B cell (primary cell): ENCODE measurements around the gene PPP2R5A. TPM values are rescaled to one million over a fixed set of nuclear protein-coding genes. Genes with fewer than 3 reads are reported as not detected.

Experiments used
- ATAC-seq: fragments of 200-7000 bp; cut with Tn5 transposase; one replicate; pipeline ENCODE4 v1.10.0; 2021; ENCODE audit warnings: low read depth, mild to moderate bottlenecking, moderate number of reproducible peaks, moderate library complexity
- CTCF ChIA-PET: fragments of 350-600 bp; sonication (Branson Sonifier 250); formaldehyde crosslinking; loops from one replicate; lab custom pipeline; 2021; ENCODE audit warnings: antibody characterized with exemption, inconsistent platforms; lab: Charles Lee
- POLR2A ChIA-PET: fragments of 350-600 bp; sonication (Branson Sonifier 250); formaldehyde crosslinking; loops from one replicate; lab custom pipeline; 2021; ENCODE audit warnings: antibody characterized with exemption; lab: Charles Lee
- DNase-seq: peaks from one replicate; pipeline ENCODE4 v3.0.0; 2013
- H2AFZ ChIP-seq: 2 replicates; pipeline ENCODE4 v1.6.1; 2012; ENCODE audit warnings: mild to moderate bottlenecking, low read depth, low read length; ENCODE audit not compliant: insufficient read depth, poor library complexity, severe bottlenecking
- H3K27ac ChIP-seq, 2 donors: 1 replicate in 1 of 2; 2 replicates in 1 of 2; pipeline ENCODE4 v1.5.1; 2012 to 2013; ENCODE audit warnings: low read length in 2 of 2, mild to moderate bottlenecking in 2 of 2, moderate library complexity in 1 of 2
- H3K27me3 ChIP-seq, 4 experiments: fragments of 200-600 bp in 1 of 4; sonication (generic) in 1 of 4; replicated peaks in 1 of 4; 1 replicate in 2 of 4; 2 replicates in 2 of 4; pipeline versions ENCODE4 v1.6.1 to v1.7.0; 2013 to 2016; ENCODE audit warnings: low read length in 3 of 4, mild to moderate bottlenecking in 2 of 4, mixed read lengths in 1 of 4, moderate library complexity in 1 of 4; ENCODE audit not compliant: insufficient read depth in 4 of 4, control insufficient read depth in 3 of 4; ENCODE audit errors: control extremely low read depth in 1 of 4
- H3K36me3 ChIP-seq, 2 experiments: replicated peaks in 1 of 2; 1 replicate in 1 of 2; 2 replicates in 1 of 2; pipeline versions ENCODE4 v1.6.1 to v1.7.1; 2013; ENCODE audit warnings: low read length in 1 of 2; ENCODE audit not compliant: insufficient read depth in 2 of 2, control insufficient read depth in 1 of 2; ENCODE audit errors: control extremely low read depth in 1 of 2, extremely low read depth in 1 of 2
- H3K4me1 ChIP-seq, 2 donors: fragments of 200-600 bp in 1 of 2; sonication (generic) in 1 of 2; 1 replicate in 1 of 2; 2 replicates in 1 of 2; pipeline versions ENCODE4 v1.5.1 to v1.6.1; 2013 to 2017; ENCODE audit warnings: low read length in 2 of 2; ENCODE audit not compliant: control insufficient read depth in 2 of 2, insufficient read depth in 2 of 2
- H3K4me2 ChIP-seq: replicated peaks from 2 replicates; pipeline ENCODE3; 2012; ENCODE audit warnings: mild to moderate bottlenecking, low read depth, low read length; ENCODE audit not compliant: poor library complexity, severe bottlenecking
- H3K4me3 ChIP-seq, 5 experiments: fragments of 200-600 bp in 1 of 5; sonication (generic) in 1 of 5; 1 replicate in 3 of 5; 2 replicates in 2 of 5; pipeline versions ENCODE4 v1.5.1 to v1.7.0; 2011 to 2016; ENCODE audit warnings: low read length in 4 of 5, mild to moderate bottlenecking in 4 of 5, low read depth in 2 of 5, control low read depth in 1 of 5, moderate library complexity in 1 of 5; ENCODE audit not compliant: insufficient read depth in 1 of 5; ENCODE audit errors: control extremely low read depth in 1 of 5, extremely low read depth in 1 of 5
- H3K79me2 ChIP-seq: fragments of 200-600 bp; sonication (generic); one replicate; pipeline ENCODE4 v1.6.0; 2016; ENCODE audit warnings: low read length; ENCODE audit not compliant: control insufficient read depth, insufficient read depth
- H3K9ac ChIP-seq: fragments of 200-600 bp; sonication (generic); 2 replicates; pipeline ENCODE4 v1.6.1; 2017; ENCODE audit warnings: mild to moderate bottlenecking, low read length, moderate library complexity
- H3K9me3 ChIP-seq, 3 donors: one replicate each; pipeline versions ENCODE4 v1.6.1 to v1.7.1; 2013; ENCODE audit warnings: low read length in 2 of 3; ENCODE audit not compliant: control insufficient read depth in 2 of 3, insufficient read depth in 1 of 3; ENCODE audit errors: control extremely low read depth in 1 of 3
- H4K20me1 ChIP-seq: 2 replicates; pipeline ENCODE4 v1.6.0; 2012; ENCODE audit warnings: mild to moderate bottlenecking, low read length; ENCODE audit not compliant: insufficient read depth, control insufficient read depth, poor library complexity, severe bottlenecking
- H3K27ac Mint-ChIP-seq: one replicate; pipeline ENCODE4 v1.8.0; 2021; ENCODE audit warnings: mixed read lengths
- H3K27me3 Mint-ChIP-seq: one replicate; pipeline ENCODE4 v1.8.0; 2021; ENCODE audit warnings: mixed read lengths
- H3K4me1 Mint-ChIP-seq: one replicate; pipeline ENCODE4 v1.8.0; 2021; ENCODE audit warnings: mixed read lengths
- H3K4me3 Mint-ChIP-seq: one replicate; pipeline ENCODE4 v1.8.0; 2021; ENCODE audit warnings: mixed read lengths
- H3K9me3 Mint-ChIP-seq: one replicate; pipeline ENCODE4 v1.8.0; 2022; ENCODE audit warnings: mixed read lengths; ENCODE audit not compliant: insufficient read depth
- EZH2 ChIP-seq: IDR thresholded peaks from 2 replicates; pipeline ENCODE4 v1.6.1; 2012; ENCODE audit warnings: borderline replicate concordance, low read depth, mild to moderate bottlenecking, moderate library complexity, low read length; ENCODE audit not compliant: insufficient read depth, poor library complexity, severe bottlenecking
- WGBS: methylation state at CpG from one replicate; pipeline ENCODE4 v1.1.5; 2013; ENCODE audit warnings: missing lambda C conversion rate; ENCODE audit not compliant: insufficient coverage; 5-methylcytosine and 5-hydroxymethylcytosine counted together
- intact Hi-C: fragments of 100-400 bp; cut with micrococcal nuclease; formaldehyde crosslinking; loops from one replicate; pipeline ENCODE4 v1.10.0; 2022
- polyA plus RNA-seq: library from polyadenylated mRNA; depleted of rRNA; stranded (reverse); fragments of >200 nt; gene quantifications from 2 replicates; pipeline ENCODE4 v1.2.3, GENCODE V29; 2012
- total RNA-seq, 2 donors: library from RNA; stranded (reverse); fragments of 120-200 nt in 1 of 2; gene quantifications; 1 replicate in 1 of 2; 2 replicates in 1 of 2; pipeline versions ENCODE4 v1.2.3 to v1.2.4, GENCODE V29; 2013 to 2022
- TF ChIP-seq, protein P1 (sequence below): fragments of 200-600 bp; IDR thresholded peaks from one replicate; pipeline ENCODE4 v1.8.0; 2022; ENCODE audit warnings: antibody characterized with exemption, mild to moderate bottlenecking

Gene PPP2R5A
- total and polyA plus RNA-seq, 2 donors (not counting 1 experiment from before 2014, with no cell fraction given), result 22.4 to 43.4 TPM

DNA sequence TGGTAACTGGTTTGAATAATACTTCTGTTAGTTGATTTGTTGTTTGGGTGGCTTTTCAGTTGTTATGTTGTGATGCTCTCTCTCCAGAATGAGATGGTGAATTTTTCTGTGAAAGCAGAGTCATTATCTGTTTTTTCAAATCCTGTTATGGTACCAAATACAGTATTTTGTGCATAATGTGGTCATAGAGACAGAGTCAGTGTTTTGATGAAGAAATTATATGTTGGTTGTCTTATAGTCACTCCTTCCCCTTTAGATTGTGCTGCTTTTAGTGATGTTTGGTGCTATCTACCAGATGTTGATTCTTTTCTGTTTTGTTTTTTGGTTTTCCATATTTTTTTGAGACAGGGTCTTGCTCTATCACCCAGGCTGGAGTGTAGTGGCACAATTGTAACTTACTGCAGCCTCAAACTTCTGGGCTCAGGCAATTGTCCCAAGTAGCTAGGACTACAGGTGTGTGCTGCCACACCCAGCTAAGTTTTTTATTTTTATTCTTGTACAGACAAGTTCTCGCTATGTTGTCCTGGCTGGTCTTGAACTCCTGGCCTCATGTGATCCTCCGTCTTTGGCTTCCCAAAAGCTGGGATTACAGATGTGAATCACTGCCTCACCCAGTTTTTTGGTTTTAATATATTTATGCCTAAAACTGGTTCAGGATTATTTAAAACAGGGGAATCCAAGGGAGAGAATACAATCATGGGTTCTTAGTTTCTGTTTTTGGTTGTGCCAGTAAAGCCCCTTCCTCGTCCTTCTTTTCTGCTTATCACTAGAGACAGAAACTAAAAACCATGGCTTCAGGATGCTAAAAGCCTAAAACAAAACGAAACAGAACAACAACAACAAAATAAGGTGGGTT lies 7.3 kb downstream of the PPP2R5A start:
- no peaks in the 10 kb centered on the region for H3K9me3 ChIP-seq
- Mint-ChIP-seq H3K9me3 (no peaks in the 10 kb centered on the region), H3K4me1 (peaks cover 75% of the 10 kb centered on the region), H3K4me3 (no peak overlapping the region), H3K27me3 (no peaks in the 10 kb centered on the region), H3K27ac (no peak overlapping the region)
- H3K79me2 ChIP-seq, result peaks cover 100% of the 10 kb centered on the region
- H3K4me2 ChIP-seq, result no peak overlapping the region
- POLR2A ChIA-PET, result no interaction called here
- CTCF ChIA-PET, result interaction anchor here (0.9 to 8.5 kb wide), 7 partner anchors 18 to 610 kb away, joined by 3 to 101 read pairs (median 10); partner anchors contain the start of genes DTL and INTS7
- H2AFZ ChIP-seq, result no peak overlapping the region
- no peak for TF ChIP-seq EZH2
- TF ChIP-seq, protein P1, sequence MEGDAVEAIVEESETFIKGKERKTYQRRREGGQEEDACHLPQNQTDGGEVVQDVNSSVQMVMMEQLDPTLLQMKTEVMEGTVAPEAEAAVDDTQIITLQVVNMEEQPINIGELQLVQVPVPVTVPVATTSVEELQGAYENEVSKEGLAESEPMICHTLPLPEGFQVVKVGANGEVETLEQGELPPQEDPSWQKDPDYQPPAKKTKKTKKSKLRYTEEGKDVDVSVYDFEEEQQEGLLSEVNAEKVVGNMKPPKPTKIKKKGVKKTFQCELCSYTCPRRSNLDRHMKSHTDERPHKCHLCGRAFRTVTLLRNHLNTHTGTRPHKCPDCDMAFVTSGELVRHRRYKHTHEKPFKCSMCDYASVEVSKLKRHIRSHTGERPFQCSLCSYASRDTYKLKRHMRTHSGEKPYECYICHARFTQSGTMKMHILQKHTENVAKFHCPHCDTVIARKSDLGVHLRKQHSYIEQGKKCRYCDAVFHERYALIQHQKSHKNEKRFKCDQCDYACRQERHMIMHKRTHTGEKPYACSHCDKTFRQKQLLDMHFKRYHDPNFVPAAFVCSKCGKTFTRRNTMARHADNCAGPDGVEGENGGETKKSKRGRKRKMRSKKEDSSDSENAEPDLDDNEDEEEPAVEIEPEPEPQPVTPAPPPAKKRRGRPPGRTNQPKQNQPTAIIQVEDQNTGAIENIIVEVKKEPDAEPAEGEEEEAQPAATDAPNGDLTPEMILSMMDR, result no peak
- H3K4me1 ChIP-seq, result peaks cover 29 to 57% of the 10 kb centered on the region in 2 donors
- H3K9ac ChIP-seq, result no peak overlapping the region
- H3K36me3 ChIP-seq, result no peaks in the 10 kb centered on the region
- H3K27ac ChIP-seq, result no peak overlapping the region
- H3K4me3 ChIP-seq, result no peak overlapping the region
- DNase-seq, result no peak
- 92% methylated on average over 2 of the region's 4 CpGs for WGBS
- no peak for ATAC-seq
- H4K20me1 ChIP-seq, result peaks cover 62% of the 10 kb centered on the region
- intact Hi-C loops, result no loop called here
- H3K27me3 ChIP-seq, result no peaks in the 10 kb centered on the region

DNA sequence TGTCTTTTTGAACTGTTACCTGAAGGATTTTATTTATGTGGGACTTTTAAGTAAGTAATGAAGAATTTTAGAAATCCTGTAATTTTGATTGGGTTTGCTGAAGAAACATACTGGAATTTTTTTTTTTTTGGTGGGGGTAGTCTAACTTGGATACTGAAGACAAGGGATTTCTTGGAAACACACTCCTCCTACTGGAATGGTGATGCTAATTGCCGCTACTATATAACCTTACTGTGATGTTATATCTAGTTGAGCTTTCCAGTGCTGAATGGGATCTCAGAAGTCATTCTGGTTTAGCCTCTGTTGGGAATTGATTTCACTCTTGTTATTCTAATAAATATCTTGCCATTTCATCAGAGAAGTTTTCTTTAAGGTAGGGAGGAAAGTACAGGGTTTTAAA lies 8.4 kb downstream of the PPP2R5A start:
- intact Hi-C loops, result no loop called here
- Mint-ChIP-seq H3K27ac (no peak overlapping the region), H3K9me3 (no peaks in the 10 kb centered on the region), H3K4me3 (no peak overlapping the region), H3K27me3 (no peaks in the 10 kb centered on the region), H3K4me1 (peaks cover 69% of the 10 kb centered on the region)
- DNase-seq (no peak), ATAC-seq (no peak)
- no CpG with 5 or more reads among the region's 1 CpG for WGBS
- no peak for TF ChIP-seq EZH2
- TF ChIP-seq, protein P1, result no peak
- H3K79me2 ChIP-seq, result peaks cover 90% of the 10 kb centered on the region
- H3K4me3 ChIP-seq, result no peak overlapping the region
- no peak overlapping the region for H3K4me2 ChIP-seq
- ChIA-PET CTCF (interaction anchor here (1.0 to 8.5 kb wide), 3 partner anchors 163 to 229 kb away, joined by 3 to 101 read pairs (median 91); no protein-coding TSS in a partner anchor), POLR2A (no interaction called here)
- H3K9me3 ChIP-seq, result no peaks in the 10 kb centered on the region
- H3K4me1 ChIP-seq, result peaks cover 23 to 50% of the 10 kb centered on the region in 2 donors
- H4K20me1 ChIP-seq, result peaks cover 63% of the 10 kb centered on the region
- no peaks in the 10 kb centered on the region for H3K36me3 ChIP-seq
- no peak overlapping the region for H3K9ac ChIP-seq
- no peaks in the 10 kb centered on the region for H3K27me3 ChIP-seq
- H3K27ac ChIP-seq, result no peak overlapping the region
- H2AFZ ChIP-seq, result no peak overlapping the region
